HL-60 (cell line): ENCODE results near the gene ELFN2.

Experiments
- POLR2AphosphoS5 ChIP-seq: IDR thresholded peaks from 2 replicates; pipeline ENCODE4 v1.6.1; 2012; ENCODE audit warnings: low read depth
- SPI1 ChIP-seq: IDR thresholded peaks from 2 replicates; pipeline ENCODE4 v1.6.1; 2012; ENCODE audit warnings: low read depth, mild to moderate bottlenecking, borderline replicate concordance
- TF ChIP-seq, protein P1 (sequence below): IDR thresholded peaks from one replicate; pipeline ENCODE4 v1.5.1; 2011; ENCODE audit warnings: low read length, control low read depth, inconsistent platforms; ENCODE audit not compliant: insufficient read depth
- TF ChIP-seq, protein P2 (sequence below): IDR thresholded peaks from 2 replicates; pipeline ENCODE4 v1.6.1; 2012; ENCODE audit warnings: low read depth; ENCODE audit not compliant: insufficient replicate concordance

DNA sequence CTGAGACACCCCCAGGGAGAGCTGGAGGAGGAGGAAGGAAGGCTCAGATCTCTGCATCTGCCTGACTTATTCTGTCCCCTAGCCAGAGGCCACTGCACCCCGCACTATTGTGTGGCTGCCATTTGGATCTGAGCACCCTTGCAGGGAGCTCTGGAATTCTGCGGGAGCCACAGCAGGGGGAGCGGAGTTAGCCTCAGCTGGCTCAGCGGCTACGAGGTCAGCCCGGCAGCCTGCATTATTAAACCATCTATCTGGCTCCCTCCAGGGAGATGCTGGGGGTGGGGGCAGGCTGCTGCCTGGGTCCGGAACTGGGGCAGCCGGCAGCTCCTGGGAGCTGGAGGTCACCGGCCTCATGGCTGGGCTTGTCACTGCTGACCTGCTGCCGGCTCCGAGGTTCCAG lies 6.5 kb upstream of the ELFN2 start:
- TF ChIP-seq, protein P1, sequence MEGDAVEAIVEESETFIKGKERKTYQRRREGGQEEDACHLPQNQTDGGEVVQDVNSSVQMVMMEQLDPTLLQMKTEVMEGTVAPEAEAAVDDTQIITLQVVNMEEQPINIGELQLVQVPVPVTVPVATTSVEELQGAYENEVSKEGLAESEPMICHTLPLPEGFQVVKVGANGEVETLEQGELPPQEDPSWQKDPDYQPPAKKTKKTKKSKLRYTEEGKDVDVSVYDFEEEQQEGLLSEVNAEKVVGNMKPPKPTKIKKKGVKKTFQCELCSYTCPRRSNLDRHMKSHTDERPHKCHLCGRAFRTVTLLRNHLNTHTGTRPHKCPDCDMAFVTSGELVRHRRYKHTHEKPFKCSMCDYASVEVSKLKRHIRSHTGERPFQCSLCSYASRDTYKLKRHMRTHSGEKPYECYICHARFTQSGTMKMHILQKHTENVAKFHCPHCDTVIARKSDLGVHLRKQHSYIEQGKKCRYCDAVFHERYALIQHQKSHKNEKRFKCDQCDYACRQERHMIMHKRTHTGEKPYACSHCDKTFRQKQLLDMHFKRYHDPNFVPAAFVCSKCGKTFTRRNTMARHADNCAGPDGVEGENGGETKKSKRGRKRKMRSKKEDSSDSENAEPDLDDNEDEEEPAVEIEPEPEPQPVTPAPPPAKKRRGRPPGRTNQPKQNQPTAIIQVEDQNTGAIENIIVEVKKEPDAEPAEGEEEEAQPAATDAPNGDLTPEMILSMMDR: no peak
- TF ChIP-seq, protein P2, sequence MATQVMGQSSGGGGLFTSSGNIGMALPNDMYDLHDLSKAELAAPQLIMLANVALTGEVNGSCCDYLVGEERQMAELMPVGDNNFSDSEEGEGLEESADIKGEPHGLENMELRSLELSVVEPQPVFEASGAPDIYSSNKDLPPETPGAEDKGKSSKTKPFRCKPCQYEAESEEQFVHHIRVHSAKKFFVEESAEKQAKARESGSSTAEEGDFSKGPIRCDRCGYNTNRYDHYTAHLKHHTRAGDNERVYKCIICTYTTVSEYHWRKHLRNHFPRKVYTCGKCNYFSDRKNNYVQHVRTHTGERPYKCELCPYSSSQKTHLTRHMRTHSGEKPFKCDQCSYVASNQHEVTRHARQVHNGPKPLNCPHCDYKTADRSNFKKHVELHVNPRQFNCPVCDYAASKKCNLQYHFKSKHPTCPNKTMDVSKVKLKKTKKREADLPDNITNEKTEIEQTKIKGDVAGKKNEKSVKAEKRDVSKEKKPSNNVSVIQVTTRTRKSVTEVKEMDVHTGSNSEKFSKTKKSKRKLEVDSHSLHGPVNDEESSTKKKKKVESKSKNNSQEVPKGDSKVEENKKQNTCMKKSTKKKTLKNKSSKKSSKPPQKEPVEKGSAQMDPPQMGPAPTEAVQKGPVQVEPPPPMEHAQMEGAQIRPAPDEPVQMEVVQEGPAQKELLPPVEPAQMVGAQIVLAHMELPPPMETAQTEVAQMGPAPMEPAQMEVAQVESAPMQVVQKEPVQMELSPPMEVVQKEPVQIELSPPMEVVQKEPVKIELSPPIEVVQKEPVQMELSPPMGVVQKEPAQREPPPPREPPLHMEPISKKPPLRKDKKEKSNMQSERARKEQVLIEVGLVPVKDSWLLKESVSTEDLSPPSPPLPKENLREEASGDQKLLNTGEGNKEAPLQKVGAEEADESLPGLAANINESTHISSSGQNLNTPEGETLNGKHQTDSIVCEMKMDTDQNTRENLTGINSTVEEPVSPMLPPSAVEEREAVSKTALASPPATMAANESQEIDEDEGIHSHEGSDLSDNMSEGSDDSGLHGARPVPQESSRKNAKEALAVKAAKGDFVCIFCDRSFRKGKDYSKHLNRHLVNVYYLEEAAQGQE: no peak
- TF ChIP-seq SPI1 (no peak), POLR2AphosphoS5 (no peak)
